OCI-LY1 (cell line): ENCODE measurements around the gene TRRAP.

Source experiments
- H2AFZ ChIP-seq: fragments of 200-600 bp; sonication (generic), shearing (Covaris generic); 2 replicates; pipeline ENCODE4 v1.6.0; 2014; ENCODE audit warnings: antibody characterized with exemption, mild to moderate bottlenecking, low read length
- H3F3A ChIP-seq: fragments of 200-600 bp; sonication (generic), shearing (Covaris generic); 2 replicates; pipeline ENCODE4 v1.6.0; 2014; ENCODE audit warnings: mild to moderate bottlenecking, antibody characterized with exemption, low read length, moderate library complexity; ENCODE audit not compliant: insufficient read depth
- H3K27ac ChIP-seq: fragments of 200-600 bp; sonication (generic); 2 replicates; pipeline ENCODE4 v1.5.1; 2014; ENCODE audit warnings: low read length, mixed run types, mild to moderate bottlenecking, low read depth; ENCODE audit not compliant: poor library complexity, severe bottlenecking
- H3K27me3 ChIP-seq: fragments of 200-600 bp; sonication (generic); 2 replicates; pipeline ENCODE4 v1.6.0; 2014; ENCODE audit warnings: antibody characterized with exemption, mild to moderate bottlenecking, low read length, moderate library complexity; ENCODE audit not compliant: insufficient read depth
- H3K36me3 ChIP-seq: fragments of 200-600 bp; sonication (generic); 2 replicates; pipeline ENCODE4 v1.6.1; 2014; ENCODE audit warnings: mild to moderate bottlenecking, antibody characterized with exemption, low read length, moderate library complexity, mixed read lengths; ENCODE audit not compliant: insufficient read depth
- H3K4me1 ChIP-seq: fragments of 200-600 bp; sonication (generic); 2 replicates; pipeline ENCODE4 v1.5.1; 2014; ENCODE audit warnings: mild to moderate bottlenecking, low read length, moderate library complexity; ENCODE audit not compliant: insufficient read depth, severe bottlenecking
- H3K4me2 ChIP-seq: fragments of 200-600 bp; sonication (generic), shearing (Covaris generic); 2 replicates; pipeline ENCODE4 v1.6.1; 2014; ENCODE audit warnings: low read length
- H3K4me3 ChIP-seq: fragments of 200-600 bp; sonication (generic); 2 replicates; pipeline ENCODE4 v1.5.1; 2014; ENCODE audit warnings: low read length, low read depth, mild to moderate bottlenecking, mixed read lengths; ENCODE audit not compliant: poor library complexity, severe bottlenecking
- H3K79me2 ChIP-seq: fragments of 200-600 bp; shearing (Covaris generic); 2 replicates; pipeline ENCODE4 v1.6.1; 2016; ENCODE audit warnings: mixed run types, low read length, mixed read lengths; ENCODE audit not compliant: insufficient read depth
- H3K9ac ChIP-seq: fragments of 200-600 bp; sonication (generic), shearing (Covaris generic); 2 replicates; pipeline ENCODE4 v1.6.1; 2014; ENCODE audit warnings: mild to moderate bottlenecking, low read length, mixed read lengths
- H3K9me2 ChIP-seq: fragments of 200-600 bp; sonication (generic), shearing (Covaris generic); 2 replicates; pipeline ENCODE4 v1.6.1; 2014; ENCODE audit warnings: low read depth, mild to moderate bottlenecking, low read length, mixed read lengths
- H3K9me3 ChIP-seq: fragments of 200-600 bp; shearing (Covaris generic); 2 replicates; pipeline ENCODE4 v1.6.1; 2014; ENCODE audit warnings: low read length, mixed read lengths
- H4K20me1 ChIP-seq: fragments of 200-600 bp; sonication (generic), shearing (Covaris generic); 2 replicates; pipeline ENCODE4 v1.6.0; 2016; ENCODE audit warnings: mild to moderate bottlenecking, low read length; ENCODE audit not compliant: insufficient read depth
- EZH2 ChIP-seq: fragments of 200-600 bp; sonication (generic), shearing (Covaris generic); IDR thresholded peaks from 2 replicates; pipeline ENCODE4 v1.8.0; 2017; ENCODE audit warnings: borderline replicate concordance, mixed run types, mild to moderate bottlenecking, antibody characterized with exemption, low read length, moderate library complexity, mixed read lengths
- TF ChIP-seq, protein P1 (sequence below): fragments of 200-600 bp; sonication (generic), shearing (Covaris generic); IDR thresholded peaks from 2 replicates; pipeline ENCODE4 v1.5.1; 2017; ENCODE audit warnings: mild to moderate bottlenecking, antibody characterized with exemption, low read length, moderate library complexity, mixed read lengths

TRRAP gene

DNA sequence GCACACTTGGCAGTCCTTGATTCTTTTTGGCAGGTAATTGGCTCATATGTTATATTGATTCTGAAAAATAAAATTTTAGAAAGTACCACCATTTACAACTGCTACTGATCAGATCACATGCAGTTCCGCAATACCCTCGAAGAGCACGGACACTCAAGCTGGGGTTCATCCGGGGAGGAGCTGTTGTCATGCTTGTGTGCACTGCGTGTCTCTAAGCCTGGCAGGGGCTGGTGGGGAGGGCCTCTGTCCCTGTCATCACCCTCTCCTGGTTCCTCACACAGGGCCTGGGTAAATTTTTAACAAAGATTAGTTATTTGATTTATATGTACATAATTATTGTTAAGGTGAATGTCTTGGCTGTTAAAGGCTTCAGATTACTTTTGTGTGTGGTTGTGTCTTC is 45.2 kb downstream of the TRRAP start:
- Histone ChIP-seq H3K9me2 (no peaks in the 10 kb centered on the region), H4K20me1 (no peaks in the 10 kb centered on the region), H3K27me3 (no peaks in the 10 kb centered on the region), H3K9ac (no peak overlapping the region), H3K4me1 (no peaks in the 10 kb centered on the region), H3K27ac (no peak overlapping the region), H3K4me3 (no peak overlapping the region), H3K36me3 (peaks cover 97% of the 10 kb centered on the region), H3K4me2 (no peak overlapping the region), H2AFZ (no peak overlapping the region), H3F3A (no peaks in the 10 kb centered on the region), H3K9me3 (no peaks in the 10 kb centered on the region), H3K79me2 (no peaks in the 10 kb centered on the region)
- TF ChIP-seq, protein P1, sequence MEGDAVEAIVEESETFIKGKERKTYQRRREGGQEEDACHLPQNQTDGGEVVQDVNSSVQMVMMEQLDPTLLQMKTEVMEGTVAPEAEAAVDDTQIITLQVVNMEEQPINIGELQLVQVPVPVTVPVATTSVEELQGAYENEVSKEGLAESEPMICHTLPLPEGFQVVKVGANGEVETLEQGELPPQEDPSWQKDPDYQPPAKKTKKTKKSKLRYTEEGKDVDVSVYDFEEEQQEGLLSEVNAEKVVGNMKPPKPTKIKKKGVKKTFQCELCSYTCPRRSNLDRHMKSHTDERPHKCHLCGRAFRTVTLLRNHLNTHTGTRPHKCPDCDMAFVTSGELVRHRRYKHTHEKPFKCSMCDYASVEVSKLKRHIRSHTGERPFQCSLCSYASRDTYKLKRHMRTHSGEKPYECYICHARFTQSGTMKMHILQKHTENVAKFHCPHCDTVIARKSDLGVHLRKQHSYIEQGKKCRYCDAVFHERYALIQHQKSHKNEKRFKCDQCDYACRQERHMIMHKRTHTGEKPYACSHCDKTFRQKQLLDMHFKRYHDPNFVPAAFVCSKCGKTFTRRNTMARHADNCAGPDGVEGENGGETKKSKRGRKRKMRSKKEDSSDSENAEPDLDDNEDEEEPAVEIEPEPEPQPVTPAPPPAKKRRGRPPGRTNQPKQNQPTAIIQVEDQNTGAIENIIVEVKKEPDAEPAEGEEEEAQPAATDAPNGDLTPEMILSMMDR = no peak
- TF ChIP-seq EZH2 = no peak

DNA sequence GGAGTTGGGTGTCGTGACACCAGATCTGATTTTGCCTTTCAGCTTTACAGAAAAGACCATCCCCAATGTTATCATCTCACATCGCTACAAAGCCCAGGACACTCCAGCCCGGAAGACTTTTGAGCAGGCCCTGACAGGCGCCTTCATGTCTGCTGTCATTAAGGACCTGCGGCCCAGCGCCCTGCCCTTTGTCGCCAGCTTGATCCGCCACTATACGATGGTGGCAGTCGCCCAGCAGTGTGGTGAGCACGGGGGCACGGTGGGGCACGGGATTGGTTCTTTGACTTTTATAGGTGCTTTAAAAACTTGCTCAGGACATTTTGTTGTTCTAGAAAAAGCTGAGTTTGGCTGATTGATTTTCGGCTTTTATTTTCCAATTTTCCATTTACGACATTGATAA is 48.8 kb downstream of the TRRAP start:
- TF ChIP-seq EZH2 = no peak
- TF ChIP-seq, protein P1 = no peak
- Histone ChIP-seq H3K4me3 (no peak overlapping the region), H3K4me2 (no peak overlapping the region), H3K27ac (no peak overlapping the region), H3K9me2 (no peaks in the 10 kb centered on the region), H2AFZ (no peak overlapping the region), H3K36me3 (peaks cover 92% of the 10 kb centered on the region), H3K9me3 (no peaks in the 10 kb centered on the region), H3K9ac (no peak overlapping the region), H3K27me3 (no peaks in the 10 kb centered on the region), H3K79me2 (no peaks in the 10 kb centered on the region), H3K4me1 (no peaks in the 10 kb centered on the region), H3F3A (no peaks in the 10 kb centered on the region), H4K20me1 (no peaks in the 10 kb centered on the region)

DNA sequence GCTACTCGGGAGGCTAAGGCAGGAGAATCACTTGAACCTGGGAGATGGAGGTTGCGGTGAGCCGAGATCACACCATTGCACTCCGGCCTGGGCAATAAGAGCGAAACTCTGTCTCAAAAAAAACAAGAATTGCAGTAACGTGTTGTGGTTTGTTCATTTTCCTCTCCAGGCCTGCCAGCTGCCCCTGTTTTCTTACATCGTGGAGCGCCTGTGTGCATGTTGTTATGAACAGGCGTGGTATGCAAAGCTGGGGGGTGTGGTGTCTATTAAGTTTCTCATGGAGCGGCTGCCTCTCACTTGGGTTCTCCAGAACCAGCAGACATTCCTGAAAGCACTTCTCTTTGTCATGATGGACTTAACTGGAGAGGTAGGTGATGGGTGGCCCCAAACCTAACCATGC is 52.1 kb downstream of the TRRAP start:
- no peaks in the 10 kb centered on the region for H3K9me3 ChIP-seq
- TF ChIP-seq, protein P1 = no peak
- TF ChIP-seq EZH2 = no peak
- no peaks in the 10 kb centered on the region for H3K4me1 ChIP-seq
- H3K27me3 ChIP-seq = no peaks in the 10 kb centered on the region
- no peak overlapping the region for H3K4me3 ChIP-seq
- H3K9ac ChIP-seq = no peak overlapping the region
- H3F3A ChIP-seq = no peaks in the 10 kb centered on the region
- H4K20me1 ChIP-seq = no peaks in the 10 kb centered on the region
- H2AFZ ChIP-seq = no peak overlapping the region
- no peak overlapping the region for H3K4me2 ChIP-seq
- H3K36me3 ChIP-seq = peaks cover 93% of the 10 kb centered on the region
- H3K9me2 ChIP-seq = no peaks in the 10 kb centered on the region
- no peak overlapping the region for H3K27ac ChIP-seq
- H3K79me2 ChIP-seq = no peaks in the 10 kb centered on the region
